SW480 (cell line): ENCODE measurements around the gene XYLT1.
"Not testable (repeated sequence)": the region's sequence is repeated elsewhere in the genome, so short reads cannot be mapped to it uniquely, and the experiment has no call there.

Experiments used
- DNase-seq: peaks from one replicate; pipeline ENCODE4 v3.0.0-alpha.2; 2016; ENCODE audit warnings: low spot score

Gene XYLT1

GRCh38 chr16:17307504-17307903 is 163.3 kb downstream of the XYLT1 start:
- no peak for DNase-seq

- DNase-seq: no peak
Measured at GRCh38 chr16:17306745-17307144, 164.0 kb downstream of the XYLT1 start.

- DNase-seq: not testable (repeated sequence)
Measured at GRCh38 chr16:17306211-17306610, 164.5 kb downstream of the XYLT1 start.

GRCh38 chr16:17305694-17306093 is 165.1 kb downstream of the XYLT1 start:
- DNase-seq: peak; percentile 16

- no peak for DNase-seq
Measured at GRCh38 chr16:17304491-17305119, 166.2 kb downstream of the XYLT1 start.

- peak; percentile 50 for DNase-seq
Measured at GRCh38 chr16:17304106-17304490, 166.7 kb downstream of the XYLT1 start.

GRCh38 chr16:17303101-17303500 is 167.7 kb downstream of the XYLT1 start:
- DNase-seq: peak; percentile 67

- peak; percentile 55 for DNase-seq
Measured at GRCh38 chr16:17302620-17303019, 168.1 kb downstream of the XYLT1 start.

GRCh38 chr16:17302214-17302613 is 168.5 kb downstream of the XYLT1 start:
- no peak for DNase-seq

- DNase-seq: peak; percentile 64
Measured at GRCh38 chr16:17301593-17302135, 169.1 kb downstream of the XYLT1 start.

- DNase-seq: no peak
Measured at GRCh38 chr16:17301184-17301583, 169.6 kb downstream of the XYLT1 start.

- DNase-seq: no peak
Measured at GRCh38 chr16:17299790-17300189, 171.0 kb downstream of the XYLT1 start.

GRCh38 chr16:17298238-17298637 is 172.5 kb downstream of the XYLT1 start:
- no peak for DNase-seq

- no peak for DNase-seq
Measured at GRCh38 chr16:17296431-17296830, 174.3 kb downstream of the XYLT1 start.

GRCh38 chr16:17295948-17296347 is 174.8 kb downstream of the XYLT1 start:
- DNase-seq: no peak

- DNase-seq: no peak
Measured at GRCh38 chr16:17294856-17295255, 175.9 kb downstream of the XYLT1 start.

- no peak for DNase-seq
Measured at GRCh38 chr16:17293813-17294558, 176.8 kb downstream of the XYLT1 start.

- no peak for DNase-seq
Measured at GRCh38 chr16:17291289-17291688, 179.5 kb downstream of the XYLT1 start.

GRCh38 chr16:17289674-17290635 is 180.8 kb downstream of the XYLT1 start:
- DNase-seq: no peak

- DNase-seq: no peak
Measured at GRCh38 chr16:17289050-17289449, 181.7 kb downstream of the XYLT1 start.

- DNase-seq: no peak
Measured at GRCh38 chr16:17287166-17287800, 183.5 kb downstream of the XYLT1 start.

GRCh38 chr16:17286443-17286842 is 184.3 kb downstream of the XYLT1 start:
- DNase-seq: no peak
